NOMO-1 (cell line): ENCODE data around the gene APOL6.
"Not testable (repeated sequence)": the region's sequence is repeated elsewhere in the genome, so short reads cannot be mapped to it uniquely, and the experiment has no call there.

Experiments used
- DNase-seq, 2 experiments: peaks; one replicate each; lab custom pipeline; 2025; ENCODE audit not compliant: unreplicated experiment in 2 of 2; lab: John Stamatoyannopoulos, UW

APOL6 gene

DNA sequence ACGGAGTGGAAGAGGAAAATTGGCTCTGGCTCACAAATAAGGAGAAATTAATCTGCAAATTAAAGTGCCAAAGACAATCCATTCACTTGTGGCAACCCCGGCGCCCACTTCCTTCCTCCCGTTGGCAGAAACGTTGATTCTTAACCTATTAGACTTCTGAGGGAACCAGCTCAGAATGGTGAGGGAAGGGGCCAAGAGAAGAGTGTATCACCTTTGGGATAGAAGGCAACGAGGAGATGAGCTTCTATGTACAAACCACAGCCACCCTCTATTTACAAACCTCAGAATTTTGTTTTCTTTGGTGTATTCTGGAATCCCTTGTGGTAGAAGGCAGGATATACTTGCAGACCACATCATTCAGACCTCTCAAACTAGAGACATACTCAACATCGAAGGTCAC is 32.2 kb upstream of the APOL6 start:
- no peak for DNase-seq

DNA sequence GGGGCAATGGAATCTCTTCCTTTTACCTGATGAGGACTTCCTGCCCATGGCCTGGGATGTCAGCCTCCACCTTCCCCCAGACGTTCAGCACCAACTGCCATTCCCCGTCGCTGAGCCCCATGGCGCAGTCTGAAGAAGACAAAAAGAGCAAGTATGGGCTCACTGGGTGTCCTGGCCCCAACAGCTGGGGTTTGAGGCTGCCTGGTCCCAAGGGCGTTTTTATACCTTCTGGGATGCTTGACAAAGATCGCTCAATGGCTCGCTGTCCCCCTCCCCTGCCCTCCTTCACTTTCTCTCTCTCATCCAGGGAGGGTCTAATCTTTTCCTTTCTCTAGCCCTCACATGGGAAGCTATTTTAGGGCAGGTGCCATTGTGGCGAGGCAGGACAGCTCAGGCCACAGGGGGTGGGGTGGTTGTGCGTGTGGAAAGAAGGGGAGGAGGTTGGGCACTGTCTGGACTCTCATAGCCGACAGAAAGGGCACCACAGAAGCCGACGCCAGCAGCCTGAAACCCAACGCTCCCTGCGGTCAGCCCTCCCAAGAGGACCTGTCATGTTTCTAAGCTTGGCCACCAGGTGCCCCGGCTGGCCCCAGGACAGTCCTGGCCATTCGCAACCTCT is 31.0 kb upstream of the APOL6 start, which contains the start of gene MB:
TSS of gene MB (minus strand) at position 193 of the 619 bp plus-strand sequence. CDS start at position 121, 72 bp downstream.
- no peak for DNase-seq

DNA sequence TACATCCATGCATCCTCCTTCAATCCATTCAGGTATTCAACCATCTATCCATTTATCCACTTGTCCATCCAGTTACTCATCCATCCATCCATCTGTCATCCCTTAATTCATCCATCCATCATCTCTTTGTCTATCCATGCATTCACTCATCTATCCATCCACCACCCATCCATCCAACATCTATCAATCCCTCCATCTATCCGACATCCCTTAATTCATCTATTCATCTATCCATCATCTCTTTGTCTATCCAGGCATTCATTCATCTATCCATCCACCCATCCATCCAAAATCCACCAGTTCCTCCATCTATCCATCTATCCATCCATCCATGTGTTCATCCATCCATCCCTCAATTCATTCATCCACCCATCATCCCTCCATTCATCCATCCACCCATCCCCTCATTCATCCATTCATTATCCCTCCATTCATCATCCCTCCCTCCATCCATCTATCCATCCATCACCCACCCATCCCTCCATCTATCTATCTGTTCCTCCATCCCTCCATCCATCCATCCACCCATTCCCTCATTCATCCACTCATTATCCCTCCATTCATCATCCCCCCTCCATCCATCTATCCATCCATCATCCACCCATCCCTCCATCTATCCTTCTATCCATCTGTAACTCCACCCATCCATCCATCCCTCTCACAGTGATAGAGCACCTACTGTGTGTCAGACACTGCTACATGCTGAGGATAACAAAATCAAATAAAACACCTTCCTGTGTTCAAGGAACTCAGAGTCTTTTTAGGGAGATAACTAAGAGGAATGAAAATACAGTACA is 29.6 kb upstream of the APOL6 start:
- no peak for DNase-seq

DNA sequence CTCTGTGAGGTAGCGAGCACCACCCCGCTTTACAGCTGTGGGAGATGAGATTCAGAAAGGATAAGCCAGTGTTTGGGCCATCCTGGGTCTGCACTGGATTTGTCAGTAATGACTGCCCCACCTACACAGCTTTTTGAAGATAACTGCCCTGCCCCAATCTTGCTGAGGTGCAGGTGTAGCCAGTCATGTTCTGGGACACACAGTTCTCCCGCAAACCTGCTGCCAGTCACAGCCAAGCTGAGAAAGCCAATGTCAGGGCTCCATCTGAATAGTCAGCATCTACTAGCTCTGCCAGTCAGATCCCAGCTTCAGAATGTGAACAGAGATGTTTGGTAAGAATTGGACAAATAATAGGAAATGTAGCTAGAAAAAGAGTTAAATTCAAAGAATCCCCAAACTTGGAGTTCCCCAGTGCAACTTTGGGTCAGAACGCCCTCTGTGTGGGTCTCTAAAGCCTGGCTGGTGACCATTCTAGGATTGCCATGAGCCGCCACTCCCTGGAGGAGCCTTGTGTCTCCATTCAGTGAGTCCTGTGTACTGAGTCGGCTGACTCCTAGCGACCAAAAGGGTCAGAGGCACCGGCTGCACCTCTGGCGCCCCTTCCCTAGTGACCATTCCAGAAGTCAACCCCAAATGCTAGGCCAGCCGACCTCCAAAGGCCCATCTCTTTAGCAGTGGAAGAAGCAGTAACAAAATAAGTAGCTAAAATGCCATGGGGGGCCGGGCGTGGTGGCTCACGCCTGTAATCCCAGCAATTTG is 28.7 kb upstream of the APOL6 start:
- no peak for DNase-seq

DNA sequence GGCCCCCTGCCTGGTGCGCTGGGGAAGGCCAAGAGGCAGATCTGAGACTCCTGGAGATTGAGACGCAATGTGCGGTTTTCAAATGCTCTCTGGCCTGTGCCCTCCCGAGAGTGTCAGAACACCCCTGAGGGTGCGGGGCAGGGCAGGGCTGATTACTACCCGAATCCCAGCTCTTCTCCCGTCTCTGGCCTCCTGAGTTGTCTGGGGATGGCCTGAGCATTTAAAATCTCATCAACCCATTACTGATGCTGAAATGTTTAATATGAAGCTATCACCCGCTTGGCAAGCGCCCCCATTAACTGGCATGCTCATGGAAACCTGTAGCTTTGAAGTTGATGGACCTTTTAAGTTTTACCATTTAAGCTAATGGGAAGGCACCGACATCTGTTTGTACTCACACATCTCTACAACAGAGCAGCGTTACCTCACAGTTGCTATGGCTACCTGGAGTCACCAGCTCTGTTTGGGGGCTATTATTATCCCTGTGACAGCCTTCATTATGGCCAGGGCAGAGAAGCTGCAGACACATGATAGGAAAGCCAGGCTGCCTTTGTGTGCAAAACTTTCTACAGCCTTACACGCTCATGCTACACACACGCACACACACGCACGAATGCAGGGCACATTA is 27.5 kb upstream of the APOL6 start:
- DNase-seq, result no peak

DNA sequence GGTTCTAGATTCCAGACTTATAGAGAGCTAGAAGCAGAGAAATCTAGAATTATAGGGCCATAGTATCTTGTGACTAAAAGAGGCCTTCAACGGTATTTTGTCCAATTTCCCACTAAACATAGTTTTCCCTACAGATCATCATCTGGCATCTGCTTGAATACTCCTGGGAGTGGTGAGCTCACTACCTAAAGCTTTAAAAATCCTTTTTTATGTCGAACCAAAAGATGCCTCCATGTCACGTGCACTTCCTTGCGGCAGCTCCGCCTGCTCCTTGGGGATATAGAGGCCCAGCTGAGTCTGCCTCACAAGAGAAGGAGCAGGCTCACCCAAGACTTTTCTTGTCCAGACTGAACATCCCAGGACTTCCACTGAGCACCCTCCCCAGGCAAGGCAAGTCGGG is 26.8 kb upstream of the APOL6 start:
- no peak for DNase-seq

DNA sequence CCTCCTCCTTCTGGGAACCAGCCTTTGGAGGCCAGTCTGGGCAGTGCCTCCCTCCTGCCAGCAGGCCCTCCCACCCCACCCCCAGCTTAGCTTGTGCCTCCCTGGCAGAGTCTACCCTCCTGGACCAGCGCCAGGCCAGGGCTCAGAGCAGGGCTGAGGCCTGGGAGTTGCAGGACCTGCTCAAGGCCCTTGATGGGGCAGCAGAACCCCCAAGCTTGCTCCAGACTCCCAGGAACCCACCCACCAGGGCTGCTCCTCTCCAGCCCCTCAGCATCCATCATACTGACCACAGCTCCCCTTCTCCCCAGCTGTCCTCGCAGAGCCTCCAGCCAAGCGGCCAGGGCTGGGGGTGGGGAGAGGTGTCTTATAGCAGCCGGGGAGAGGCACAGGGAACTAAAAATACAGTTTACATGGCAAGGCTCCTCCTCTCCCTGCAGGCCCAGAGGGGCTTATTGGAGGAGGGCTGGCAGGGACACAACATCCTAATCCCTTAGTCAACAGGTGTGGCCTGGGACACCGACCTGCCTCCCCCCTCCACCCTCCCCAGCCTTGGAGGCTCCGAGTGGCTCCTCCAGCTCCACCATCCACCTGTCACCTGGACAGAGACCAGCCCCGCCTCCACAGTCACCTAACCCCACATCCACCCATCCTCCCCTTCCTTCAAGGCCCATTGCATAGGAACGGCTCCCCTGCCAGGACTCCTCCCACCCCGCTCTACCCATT is 25.9 kb upstream of the APOL6 start:
- no peak for DNase-seq

DNA sequence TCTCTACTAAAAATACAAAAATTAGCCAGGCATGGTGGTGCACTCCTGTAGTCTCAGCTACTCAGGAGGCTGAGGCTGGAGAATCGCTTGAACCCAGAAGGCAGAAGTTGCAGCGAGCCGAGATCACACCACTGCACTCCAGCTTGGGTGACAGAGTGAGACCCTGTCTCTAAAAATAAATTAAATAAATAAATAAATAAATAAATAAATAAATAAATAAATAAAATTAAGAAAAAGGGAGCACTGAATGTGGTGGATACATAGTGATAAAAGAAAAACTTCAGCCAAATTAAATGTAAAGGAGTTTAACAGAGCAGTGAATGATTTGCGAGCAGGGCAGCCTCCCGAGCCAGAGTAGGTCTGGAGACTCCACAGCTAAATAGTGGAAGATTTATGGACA is 24.4 kb upstream of the APOL6 start:
- DNase-seq, result not testable (repeated sequence)

DNA sequence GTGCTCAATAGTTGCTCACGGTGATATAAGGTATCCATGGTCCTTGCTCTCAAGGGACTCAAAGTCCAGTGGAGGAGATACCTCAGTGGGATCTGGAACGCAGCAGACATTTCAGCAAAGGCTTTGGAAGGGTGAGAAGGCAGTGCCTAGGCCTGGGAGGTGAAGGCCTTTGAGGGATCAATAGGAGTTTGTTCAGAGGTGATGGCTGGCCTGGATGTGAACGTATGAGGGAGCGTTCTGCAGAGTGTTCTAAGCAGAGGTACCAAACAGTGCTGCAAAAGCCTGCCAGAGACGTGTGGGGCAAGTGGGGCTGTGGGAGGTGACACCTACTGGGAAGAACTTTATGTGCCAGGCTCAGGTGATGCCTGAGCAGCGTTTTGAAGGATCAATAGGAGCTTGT is 23.7 kb upstream of the APOL6 start:
- no peak for DNase-seq

DNA sequence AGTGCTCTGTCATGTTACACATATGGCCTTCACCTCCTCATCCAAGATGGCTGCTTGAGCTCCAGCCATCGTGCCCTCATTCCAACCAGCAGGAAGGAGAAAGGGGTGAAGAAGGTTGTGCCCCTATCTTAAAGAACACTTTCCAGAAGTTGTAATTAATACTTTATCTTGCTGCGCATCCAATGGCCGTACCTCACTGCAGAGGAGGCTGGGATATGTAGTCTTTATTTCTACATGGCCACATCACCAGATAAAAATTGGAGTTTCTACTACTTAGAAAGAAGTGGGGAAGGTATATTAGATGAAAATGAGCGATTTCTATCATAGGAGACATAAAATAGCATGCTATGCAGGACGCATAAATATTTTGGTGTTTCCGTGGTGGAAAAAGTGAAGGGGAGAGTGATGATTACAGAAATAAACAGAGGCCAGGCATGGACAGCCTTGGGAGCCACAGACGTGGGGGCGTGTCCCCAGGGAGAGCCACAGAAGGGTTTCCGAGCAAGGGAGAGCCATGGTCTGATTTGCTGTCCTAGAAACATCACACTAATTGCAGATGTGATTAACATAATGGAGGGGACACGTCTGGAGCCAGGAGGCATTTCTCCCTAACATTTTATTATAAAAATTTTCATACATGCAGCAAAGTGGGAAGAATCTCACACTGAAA is 22.3 kb upstream of the APOL6 start:
- no peak for DNase-seq

DNA sequence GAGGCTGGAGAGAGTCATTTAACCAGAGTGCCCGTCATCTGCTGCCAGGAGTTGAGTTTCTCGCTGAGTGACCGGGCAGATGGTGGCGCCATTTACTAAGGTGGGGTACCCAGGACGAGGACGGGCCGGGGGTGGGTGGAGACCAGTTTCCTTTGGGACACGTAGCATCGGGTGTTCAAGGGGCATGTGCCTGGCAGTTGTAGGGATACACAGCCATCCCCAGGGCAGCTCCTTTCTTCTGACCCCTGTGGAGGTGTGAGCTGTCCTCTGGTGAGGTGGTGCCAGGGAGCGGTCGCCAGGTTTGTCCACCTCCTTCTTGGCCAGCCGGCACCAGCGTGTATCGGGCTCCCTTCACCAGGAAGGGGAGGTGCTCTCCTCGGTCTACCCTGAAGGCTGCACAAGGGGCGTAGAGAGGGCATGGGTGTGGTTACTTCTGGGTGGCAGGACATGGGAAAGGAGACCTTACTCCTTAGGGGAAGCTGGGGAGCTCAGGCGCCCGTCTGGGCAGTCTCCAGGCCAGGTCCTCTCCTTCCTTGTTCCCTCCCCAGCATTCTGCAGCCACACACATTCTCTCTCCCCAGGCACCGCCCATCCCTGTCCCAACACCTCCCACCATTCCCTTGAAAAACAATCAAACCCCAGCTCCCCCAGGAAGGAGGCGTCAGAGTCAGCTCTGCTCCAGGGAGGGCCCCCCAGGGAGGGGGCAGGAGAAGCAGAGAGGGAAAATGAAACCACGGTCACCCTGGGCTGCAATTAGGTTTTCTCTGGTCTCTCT is 20.8 kb upstream of the APOL6 start:
- peak; percentile 31 to 57 for DNase-seq

DNA sequence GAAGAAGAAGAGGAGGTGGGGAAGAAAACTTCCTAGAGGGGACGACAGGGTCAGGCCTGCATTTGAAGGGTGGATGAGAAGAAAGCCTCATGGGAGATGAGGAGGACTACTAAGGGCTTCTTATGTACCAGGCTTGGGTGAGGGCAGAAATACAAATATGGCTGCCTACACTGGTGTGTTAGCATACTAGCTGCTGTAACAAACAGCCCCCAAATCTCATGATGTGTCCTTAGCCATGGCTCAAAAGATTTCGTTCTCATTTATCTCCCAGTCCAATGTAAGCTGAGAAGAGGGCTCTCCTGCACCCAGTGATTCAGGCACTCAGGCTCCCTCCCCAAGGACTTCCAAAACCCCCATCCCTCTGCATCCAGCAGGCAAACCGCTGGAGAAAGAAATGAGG is 19.5 kb upstream of the APOL6 start:
- no peak for DNase-seq

DNA sequence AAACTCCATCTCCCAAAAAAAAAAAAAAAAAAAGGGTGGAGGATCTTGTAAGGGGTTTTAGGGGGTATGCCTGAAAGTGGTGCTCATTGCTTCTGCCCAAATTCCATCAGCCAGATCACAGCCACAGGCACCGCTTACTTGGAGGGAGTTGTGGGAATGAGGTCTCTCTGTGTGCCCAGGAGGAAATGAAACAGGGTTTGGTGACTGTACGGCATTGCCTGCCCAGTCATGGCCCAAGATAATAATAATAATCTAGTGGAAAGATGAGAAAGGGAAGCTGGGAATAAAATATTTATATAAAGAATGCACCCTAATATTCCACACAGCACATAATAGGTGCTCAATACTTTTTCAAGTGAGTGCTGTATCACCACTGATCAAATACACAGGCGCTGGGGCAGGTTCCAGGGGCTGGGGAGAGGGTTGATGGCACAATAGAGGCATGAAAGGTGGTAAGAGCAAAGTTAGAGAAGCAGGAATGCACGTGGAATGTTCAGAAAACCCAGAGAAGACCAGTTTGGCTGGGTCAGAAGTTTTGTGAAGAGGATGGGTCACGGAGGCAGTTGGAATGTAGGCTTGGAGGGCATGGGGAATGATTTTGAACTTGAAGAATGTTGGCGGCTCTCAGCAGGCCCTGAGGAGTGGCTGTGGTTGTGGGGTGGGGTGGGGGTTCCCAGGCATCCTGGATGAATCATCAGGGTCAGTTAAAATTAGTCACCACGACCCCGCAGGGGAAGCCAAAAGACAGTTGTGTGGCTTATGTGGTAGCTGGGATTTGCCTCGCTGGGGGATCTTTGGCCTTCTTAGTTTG is 18.6 kb upstream of the APOL6 start:
- DNase-seq, result peak; percentile 11 to 23

DNA sequence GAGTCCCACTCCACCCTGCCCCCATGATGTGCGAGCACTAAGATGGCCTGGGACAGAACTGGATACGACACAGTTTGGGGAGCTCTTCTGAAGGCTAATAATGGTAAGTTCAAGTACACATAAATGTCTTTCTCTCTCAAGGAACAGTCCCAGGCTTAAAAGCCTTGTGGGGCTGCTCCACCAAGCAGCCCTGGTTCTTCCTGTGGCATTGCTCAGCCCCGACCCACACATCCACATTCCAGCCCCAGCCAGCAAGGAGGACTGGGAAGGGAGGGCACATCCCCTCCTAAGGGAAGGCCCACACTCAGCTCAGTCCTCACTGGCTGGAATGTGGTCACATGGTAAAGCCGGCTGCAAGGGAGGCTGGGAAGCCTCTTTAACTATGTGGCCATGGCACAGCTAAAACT is 17.9 kb upstream of the APOL6 start:
- no peak for DNase-seq

DNA sequence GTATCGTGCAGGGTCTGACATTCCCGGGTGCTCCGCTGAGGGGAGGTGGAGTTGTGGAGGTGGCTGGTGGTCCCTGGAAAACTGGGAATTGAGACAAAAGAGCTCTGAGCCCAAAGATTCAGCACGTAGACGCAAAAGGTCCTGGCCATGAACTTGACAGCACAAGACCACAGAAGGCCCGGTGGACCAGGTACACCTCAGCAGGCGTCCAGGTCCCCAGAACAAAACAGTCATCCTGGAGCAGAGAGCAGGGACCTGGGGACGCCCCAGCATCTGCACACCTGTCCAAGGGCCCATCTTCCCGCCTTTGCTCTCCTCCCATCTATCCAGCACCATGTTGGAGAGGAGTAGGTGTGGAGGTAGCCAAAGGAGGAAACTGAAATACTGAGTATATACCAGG is 17.4 kb upstream of the APOL6 start:
- no peak for DNase-seq

DNA sequence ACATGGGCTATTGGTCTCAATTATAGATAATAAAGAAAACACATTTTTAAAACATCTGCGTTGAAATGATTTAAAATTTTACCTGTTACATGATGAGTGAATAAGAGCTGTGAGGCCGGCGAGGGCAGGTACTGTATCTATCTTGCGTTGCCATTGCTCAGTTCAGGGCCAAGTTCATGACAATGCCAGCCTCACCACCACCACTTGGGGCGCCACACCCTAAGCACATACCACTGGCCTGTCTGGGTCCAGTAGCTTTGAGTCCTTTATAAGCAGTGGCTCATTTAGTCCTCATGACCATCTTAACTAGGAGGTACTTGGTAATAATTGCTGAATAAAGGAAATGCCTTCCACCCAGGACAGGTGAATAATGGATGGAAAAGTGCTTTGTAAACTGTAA is 16.6 kb upstream of the APOL6 start:
- DNase-seq, result peak; percentile 54 to 64

DNA sequence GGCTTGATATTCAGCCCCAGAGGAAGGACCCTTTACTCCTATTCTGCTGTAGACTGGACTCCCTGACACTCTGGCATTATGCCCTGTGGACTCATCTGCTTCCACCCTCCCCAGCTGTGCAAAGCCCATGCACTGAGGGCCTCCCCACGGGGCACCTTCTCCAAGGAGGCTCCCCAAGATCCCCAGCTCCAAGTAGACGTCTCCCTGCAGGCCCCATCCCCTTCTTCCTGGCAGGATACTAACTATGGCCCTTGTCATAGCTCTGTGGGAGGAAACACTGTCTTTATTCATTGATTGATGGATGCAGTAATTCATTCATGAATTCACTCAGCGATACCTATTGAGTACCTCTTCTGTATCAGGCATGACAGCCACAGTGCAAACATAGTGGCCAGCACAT is 15.3 kb upstream of the APOL6 start:
- DNase-seq, result no peak

DNA sequence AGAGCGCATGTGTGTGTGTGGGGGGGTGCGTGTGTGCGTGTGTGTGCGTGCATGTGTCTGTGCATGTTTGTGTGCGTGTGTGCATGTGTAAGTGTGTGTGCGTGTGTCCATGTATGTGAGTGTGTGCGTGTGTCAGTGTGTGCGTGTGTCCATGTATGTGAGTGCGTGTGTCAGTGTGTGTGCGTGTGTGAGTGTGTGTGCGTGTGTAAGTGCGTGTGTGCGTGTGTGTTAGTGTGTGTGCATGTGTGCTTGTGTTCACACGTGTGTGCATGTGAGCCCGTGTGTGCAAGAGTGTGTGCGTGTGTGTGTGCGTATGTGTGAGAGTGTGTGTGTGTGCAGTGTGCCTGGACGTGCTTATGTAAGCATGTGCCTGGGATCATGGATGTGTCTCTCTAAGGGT is 14.7 kb upstream of the APOL6 start:
- DNase-seq, result no peak
